GM19397 (cell line): ENCODE results near the gene MST1R.
"Not testable (repeated sequence)": the region's sequence is repeated elsewhere in the genome, so short reads cannot be mapped to it uniquely, and the experiment has no call there.

Source experiments
- ATAC-seq: cut with Tn5 transposase; IDR thresholded peaks from one replicate; pipeline ENCODE4 v1.9.1; 2021; ENCODE audit warnings: mild to moderate bottlenecking, moderate library complexity; ENCODE audit not compliant: unreplicated experiment

Gene MST1R

GRCh38 chr3:49903451-49904424 lies at the start of gene MST1R:
Gene MST1R, minus strand, starts transcription at chr3:49903873. Its CDS starts 264 bp downstream, at chr3:49903609.
- peak; percentile 79 for ATAC-seq

- ATAC-seq = no peak
Observed at GRCh38 chr3:49952924-49953323, 49.3 kb upstream of the MST1R start.

- no peak for ATAC-seq
Observed at GRCh38 chr3:49942651-49943050, 39.0 kb upstream of the MST1R start.

GRCh38 chr3:49940667-49941249 lies 37.1 kb upstream of the MST1R start:
- no peak for ATAC-seq

DNA sequence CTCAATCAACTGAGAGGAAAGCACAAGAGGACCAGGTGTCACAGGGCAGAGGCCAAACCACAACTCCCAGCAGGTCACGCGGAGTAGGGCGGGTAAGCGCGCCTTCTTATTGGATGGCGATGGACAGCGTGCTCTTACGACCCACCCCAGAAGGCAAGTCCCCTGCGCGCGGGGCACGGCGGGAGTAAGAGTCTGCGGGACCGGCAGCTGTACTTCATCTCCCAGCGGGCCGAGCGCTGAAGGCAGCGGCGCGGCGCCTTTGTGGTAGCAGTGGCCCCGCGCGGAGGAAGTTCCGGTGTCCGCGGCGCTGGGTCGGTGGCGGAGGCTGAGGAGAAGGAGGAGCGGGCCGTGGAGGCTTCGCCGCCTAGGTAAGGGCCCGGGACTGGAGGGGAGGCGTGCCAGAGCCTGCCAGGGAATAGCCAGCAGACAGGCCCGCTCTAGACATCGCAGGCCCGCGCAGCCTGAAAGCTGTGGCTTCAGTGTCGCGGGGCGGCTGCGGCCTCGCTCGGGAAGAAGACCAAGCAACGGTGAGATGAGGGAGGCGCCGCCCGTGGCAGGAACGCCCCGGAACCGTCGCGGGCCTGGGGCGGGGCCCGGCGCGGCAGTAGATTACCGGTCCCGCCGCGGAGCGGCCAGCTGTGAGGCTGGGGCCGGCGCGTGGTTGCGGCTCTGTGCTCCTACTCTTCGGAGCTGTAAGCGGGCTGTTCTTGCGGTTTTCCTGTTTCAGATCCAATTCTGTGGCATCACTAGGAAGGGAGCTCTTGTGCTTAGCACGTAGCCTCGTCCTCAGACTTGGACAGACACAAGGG lies 36.4 kb upstream of the MST1R start, which contains the start of gene RBM6:
TSS of gene RBM6 (plus strand) at position 293 of the 809 bp plus-strand sequence. CDS start 22,492 bp downstream, outside the sequence.
- peak; percentile 91 for ATAC-seq

DNA sequence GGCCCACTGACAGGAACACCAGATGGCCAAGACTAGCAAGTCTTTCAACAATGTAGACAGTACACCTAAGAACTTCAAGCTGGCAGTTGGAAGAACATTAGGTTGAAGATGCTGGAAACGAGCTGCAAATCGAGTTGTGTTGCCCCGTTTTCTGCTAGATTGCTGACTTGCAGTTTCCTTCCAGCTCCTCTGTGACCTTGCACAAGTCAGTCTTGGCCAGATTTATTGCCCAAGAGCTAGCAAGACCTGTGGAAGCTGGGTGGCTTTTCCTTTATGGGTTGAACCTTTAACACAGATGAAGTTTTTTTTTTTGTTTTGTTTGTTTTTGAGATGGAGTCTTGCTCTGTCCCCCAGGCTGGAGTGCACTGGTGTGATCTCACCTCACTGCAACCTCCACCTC lies 33.4 kb upstream of the MST1R start:
- ATAC-seq = no peak

DNA sequence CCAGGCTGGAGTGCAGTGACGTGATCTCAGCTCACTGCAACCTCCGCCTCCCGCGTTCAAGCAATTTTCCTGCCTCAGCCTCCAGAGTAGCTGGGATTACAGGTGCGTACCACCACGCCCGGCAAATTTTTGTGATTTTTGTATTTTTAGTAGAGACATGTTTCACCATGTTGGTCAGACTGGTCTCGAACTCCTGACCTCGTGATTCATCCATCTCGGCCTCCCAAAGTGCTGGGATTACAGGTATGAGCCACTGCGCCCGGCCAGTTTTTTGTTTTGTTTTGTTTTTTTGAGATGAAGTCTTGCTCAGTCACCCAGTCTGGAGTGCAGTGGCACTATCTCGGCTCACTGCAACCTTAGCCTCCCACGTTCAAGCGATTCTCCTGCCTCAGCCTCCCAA lies 28.6 kb upstream of the MST1R start:
- ATAC-seq = not testable (repeated sequence)

- ATAC-seq = no peak
Observed at GRCh38 chr3:49930922-49931321, 27.2 kb upstream of the MST1R start.

DNA sequence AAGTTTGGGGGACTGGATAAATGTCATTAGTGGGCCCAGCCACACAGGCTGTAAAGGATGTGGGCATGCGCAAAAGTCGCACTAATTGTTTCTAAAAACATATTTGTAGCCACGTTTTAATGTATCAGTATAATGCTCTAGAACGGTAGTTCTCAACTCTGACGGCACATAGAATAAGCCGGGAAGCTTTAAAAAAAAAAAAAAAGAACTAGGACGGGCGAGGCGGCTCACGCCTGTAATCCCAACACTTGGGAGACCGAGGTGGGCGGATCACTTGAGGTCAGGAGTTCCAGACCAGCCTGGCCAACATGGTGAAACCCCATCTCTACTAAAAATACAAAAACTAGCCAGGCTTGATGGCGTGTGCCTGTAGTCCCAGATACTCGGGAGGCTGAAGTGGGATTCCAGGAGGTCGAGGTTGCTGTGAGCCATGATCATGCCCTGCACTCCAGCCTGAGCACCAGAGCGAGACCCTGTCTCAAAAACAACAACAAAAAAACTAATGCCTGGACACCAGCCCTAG lies 26.6 kb upstream of the MST1R start:
- ATAC-seq = no peak

- peak; percentile 80 for ATAC-seq
Observed at GRCh38 chr3:49929291-49930167, 25.9 kb upstream of the MST1R start, which contains the start of gene MON1A. Gene MON1A, minus strand, starts transcription at chr3:49929811. Its CDS starts 16,465 bp downstream, at chr3:49913346.

- no peak for ATAC-seq
Observed at GRCh38 chr3:49928481-49929017, 24.9 kb upstream of the MST1R start.

- ATAC-seq = no peak
Observed at GRCh38 chr3:49927798-49928197, 24.1 kb upstream of the MST1R start.

DNA sequence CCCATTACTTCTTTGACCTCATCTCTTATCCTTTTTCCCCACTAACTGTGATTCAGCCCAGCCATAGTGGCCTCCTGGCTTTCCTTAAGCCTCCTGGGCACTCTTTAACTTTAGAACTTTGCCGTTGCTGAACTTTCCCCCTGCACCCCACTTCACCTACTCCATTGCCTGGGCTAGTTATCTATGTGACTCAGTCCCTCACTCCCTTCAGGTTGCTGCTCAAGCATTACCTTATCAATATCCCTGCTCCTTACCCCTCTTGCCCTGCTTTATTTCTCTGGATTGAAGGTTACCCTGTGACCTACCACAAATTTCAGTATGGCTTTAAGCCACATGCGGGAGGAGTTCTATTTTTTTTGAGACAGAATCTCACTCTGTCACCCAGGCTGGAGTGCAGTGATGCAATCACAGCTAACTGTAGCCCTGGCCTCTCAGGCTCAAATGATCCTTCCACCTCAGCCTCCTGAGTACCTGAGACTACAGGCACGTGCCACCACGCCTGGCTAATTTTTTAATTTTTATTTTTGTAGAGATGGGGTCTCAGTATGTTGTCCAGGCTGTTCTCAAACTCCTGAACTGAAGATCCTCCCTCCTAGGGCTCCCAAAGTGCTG lies 22.6 kb upstream of the MST1R start:
- no peak for ATAC-seq

GRCh38 chr3:49925485-49925884 lies 21.8 kb upstream of the MST1R start:
- no peak for ATAC-seq

DNA sequence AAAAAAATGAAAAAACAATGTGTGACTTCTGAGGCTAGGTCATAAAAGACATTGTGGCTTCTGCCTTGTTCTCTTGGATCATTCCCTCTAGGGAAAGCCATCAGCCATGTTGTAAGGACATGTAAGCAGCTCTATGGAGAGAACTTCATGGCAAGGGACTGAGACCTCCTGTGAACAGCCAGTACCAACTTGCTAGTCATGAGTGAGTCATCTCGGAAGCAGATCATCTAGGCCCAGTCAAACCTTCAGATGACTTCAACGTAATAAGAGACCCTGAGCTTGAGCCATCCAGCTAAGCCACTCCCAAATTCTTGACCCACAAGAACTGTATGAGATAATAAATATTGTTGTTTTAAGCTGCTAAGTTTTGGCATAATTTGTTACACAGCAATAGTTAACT lies 21.0 kb upstream of the MST1R start:
- no peak for ATAC-seq

DNA sequence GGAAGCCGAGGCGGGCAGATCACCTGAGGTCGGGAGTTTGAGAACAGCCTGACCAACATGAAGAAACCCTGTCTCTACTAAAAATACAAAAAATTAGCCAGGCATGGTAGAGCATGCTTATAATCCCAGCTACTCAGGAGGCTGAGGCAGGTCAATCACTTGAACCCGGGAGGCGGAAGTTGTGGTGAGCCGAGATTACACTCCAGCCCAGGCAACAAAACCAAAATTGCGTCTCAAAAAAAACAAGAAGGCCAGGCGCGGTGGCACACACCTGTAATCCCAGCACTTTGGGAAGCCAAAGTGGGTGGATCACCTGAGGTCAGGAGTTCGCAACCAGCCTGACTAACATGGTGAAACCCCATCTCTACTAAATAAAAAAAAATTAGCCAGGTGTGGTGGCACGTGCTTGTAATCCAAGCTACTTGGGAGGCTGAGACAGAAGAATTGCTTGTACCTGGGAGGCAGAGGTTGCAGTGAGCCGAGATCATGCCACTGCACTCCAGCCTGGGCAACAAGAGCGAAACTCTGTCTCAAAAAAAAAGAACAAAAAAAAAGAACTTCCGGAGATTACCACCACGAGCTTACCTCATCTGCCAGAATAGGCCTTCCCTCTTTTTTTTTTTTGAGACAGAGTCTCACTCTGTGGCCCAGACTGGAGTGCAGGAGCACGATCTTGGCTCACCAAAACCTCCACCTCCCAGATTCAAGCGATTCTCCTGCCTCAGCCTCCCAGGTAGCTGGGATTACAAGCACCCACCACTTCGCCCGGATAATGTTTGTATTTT lies 14.3 kb upstream of the MST1R start:
- ATAC-seq = not testable (repeated sequence)

GRCh38 chr3:49916686-49917085 lies 13.0 kb upstream of the MST1R start:
- ATAC-seq = no peak

DNA sequence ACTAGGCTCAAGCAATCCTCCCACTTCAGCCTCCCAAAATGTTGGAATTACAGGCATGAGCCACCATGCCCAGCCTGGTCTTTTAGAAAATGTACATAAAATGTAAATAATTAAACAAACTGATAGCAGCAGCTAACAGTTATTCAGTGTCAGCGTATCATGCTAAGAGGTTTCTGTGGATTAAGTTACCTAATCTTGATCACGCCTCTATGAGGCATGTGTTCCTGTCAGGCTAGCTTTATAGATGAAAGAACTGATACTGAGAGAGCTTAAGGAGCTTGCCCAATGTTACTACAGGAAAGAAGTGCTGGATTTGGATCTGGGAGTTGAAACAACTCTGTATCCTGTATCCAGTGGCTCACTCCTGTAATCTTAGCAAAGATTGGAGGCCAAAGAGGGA lies 11.2 kb upstream of the MST1R start:
- ATAC-seq = no peak
